DOHH2 (cell line): Measurements from ENCODE around the gene EXOC7.

Experiments used
- CTCF ChIP-seq: fragments of 200-600 bp; sonication (generic); IDR thresholded peaks from one replicate; pipeline ENCODE4 v1.5.1; 2014; ENCODE audit warnings: antibody characterized with exemption, mild to moderate bottlenecking, low read depth, low read length; ENCODE audit not compliant: poor library complexity, severe bottlenecking
- EZH2phosphoT487 ChIP-seq: fragments of 200-600 bp; sonication (generic); IDR thresholded peaks from 2 replicates; pipeline ENCODE4 v1.6.1; 2017; ENCODE audit warnings: borderline replicate concordance, mild to moderate bottlenecking, antibody characterized with exemption, low read length, moderate library complexity, mixed read lengths

DNA sequence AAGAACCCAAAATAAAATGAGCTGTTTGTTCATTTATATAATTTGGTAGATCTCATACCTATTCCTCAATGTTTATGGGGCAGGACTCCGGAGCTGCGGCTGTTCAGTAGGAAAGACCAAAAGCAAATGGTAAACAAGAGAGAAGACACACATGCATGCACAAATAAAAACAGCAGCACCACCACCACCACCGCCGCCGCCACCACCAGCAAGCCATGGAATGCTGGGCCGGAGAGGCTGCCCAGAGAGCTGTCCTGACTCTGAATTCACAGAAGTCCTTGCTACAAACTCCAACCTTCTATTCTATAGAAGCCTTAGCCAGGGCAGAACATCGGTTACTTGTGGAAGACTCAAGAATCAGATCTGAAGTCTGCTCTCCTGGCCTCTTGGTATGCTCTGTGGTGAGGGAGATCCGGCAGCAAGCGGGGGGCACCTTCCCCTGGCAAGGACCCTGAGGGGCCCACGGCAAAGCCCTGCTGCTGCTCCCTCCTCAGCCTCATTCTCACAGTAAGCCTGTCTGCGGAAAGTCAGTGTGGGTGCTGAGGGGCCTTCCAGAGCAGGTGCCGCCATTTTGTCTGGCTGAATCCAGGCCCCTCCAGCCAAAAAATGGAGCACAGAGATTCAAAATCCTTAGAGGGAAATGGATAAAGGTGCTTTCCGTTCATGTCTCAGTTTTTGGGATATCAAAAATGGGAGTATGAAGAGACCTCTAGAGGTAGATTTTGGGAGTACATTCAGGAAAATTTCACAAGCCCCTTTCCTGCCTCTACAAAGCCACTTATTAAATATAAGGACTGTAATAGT is 43.8 kb upstream of the EXOC7 start:
- TF ChIP-seq CTCF (peak; percentile 66), EZH2phosphoT487 (no peak)
